ENCODE measurements around the gene HOXD1. TPM values are rescaled to one million over a fixed set of nuclear protein-coding genes. Genes with fewer than 3 reads are reported as not detected.

HOXD1 gene
- total and polyA plus RNA-seq, 2 of the 4 experiments (the other 2 are of a cell fraction) = not detected

GRCh38 chr2:176188774-176189680 lies 559 bp downstream of the HOXD1 start:
- Histone ChIP-seq H3K79me1 (ENCODE audit: low read depth in 1 of 2, low read length in 2 of 2) (no peaks in the 10 kb centered on the region), H3K56ac (ENCODE audit: extremely low read depth, insufficient read depth, low read length) (no peak overlapping the region), H3K18ac (ENCODE audit: low read depth, low read length) (no peak overlapping the region), H4K91ac (ENCODE audit: insufficient read depth, low read depth, low read length) (no peak overlapping the region), H2AK9ac (replicated peaks; ENCODE audit: low read depth, low read length, poor library complexity) (no peak overlapping the region), H3K23ac (ENCODE audit: low read depth, low read length) (no peak overlapping the region), H3K4me2 (ENCODE audit: low read depth, low read length) (peak overlapping the region; percentile 48; the same call in 1 of the 2 replicates), H2BK15ac (ENCODE audit: low read depth, low read length) (no peak overlapping the region), H3K14ac (replicated peaks; ENCODE audit: low read depth, low read length) (no peak overlapping the region), H2BK5ac (ENCODE audit: low read depth, low read length, poor library complexity, severe bottlenecking) (no peak overlapping the region), H3K4me1 (ENCODE audit: control insufficient read depth, insufficient read depth, low read length) (peaks cover 2% of the 10 kb centered on the region; the same call in 1 of the 2 replicates), H3K36me3 (ENCODE audit: control insufficient read depth, insufficient read depth, low read length) (no peaks in the 10 kb centered on the region), H2AK5ac (ENCODE audit: low read depth, low read length) (no peak overlapping the region), H4K8ac (ENCODE audit: low read depth in 2 of 2, low read length in 2 of 2) (no peak overlapping the region), H4K20me1 (ENCODE audit: insufficient read depth, low read length) (no peaks in the 10 kb centered on the region), H3K9me3 (ENCODE audit: control insufficient read depth, insufficient read depth, low read length) (peaks cover 11% of the 10 kb centered on the region), H3K4me3 (ENCODE audit: insufficient read depth, low read depth, low read length) (0 out of 2 replicates have a peak overlapping the region, but pooled peaks have one; percentile 50), H3K9me1 (ENCODE audit: insufficient read depth, low read length) (no peaks in the 10 kb centered on the region), H3K27me3 (ENCODE audit: control insufficient read depth, insufficient read depth, low read length) (peaks cover 51% of the 10 kb centered on the region), H2AFZ (replicated peaks; ENCODE audit: low read length, poor library complexity) (peak overlapping the region; percentile 68), H2BK120ac (ENCODE audit: low read depth, low read length) (no peak overlapping the region), H2BK20ac (ENCODE audit: low read depth, low read length) (no peak overlapping the region), H3K4ac (ENCODE audit: low read depth, low read length) (no peak overlapping the region), H4K5ac (ENCODE audit: low read depth, low read length) (no peak overlapping the region), H3K27ac (ENCODE audit: insufficient read depth, low read length) (no peak overlapping the region), H3K9ac (ENCODE audit: low read depth, low read length) (no peak overlapping the region)
- POLR2A ChIA-PET (ENCODE audit: unreplicated experiment) = no interaction called here
- BruUV-seq (replicated peaks) = no TSS peak
- no peak for DNase-seq
- TF ChIP-seq SMC3 (IDR thresholded peaks at IDR 0.05; ENCODE audit: low read depth, low read length) (no peak), RFX5 (IDR thresholded peaks at IDR 0.05; ENCODE audit: low read depth, low read length) (no peak), USF2 (IDR thresholded peaks at IDR 0.05; ENCODE audit: low read depth, low read length) (no peak), NFE2L2 (IDR thresholded peaks at IDR 0.05; ENCODE audit: low read depth, low read length) (no peak)
- WGBS, 2 experiments (ENCODE audit: extremely low coverage in 2 of 2, insufficient read length in 1 of 2) = 5% methylated on average over 44 of the region's 98 CpGs; no CpG with 5 or more reads in 1 of the 2 experiments
- in situ Hi-C loops (cut with MboI; ENCODE audit: low sequenced_read_pairs) = no loop called here
- CTCF ChIA-PET = no interaction called here
- ATAC-seq (ENCODE audit: low read depth) = no peak
- dilution Hi-C loops (cut with HindIII; ENCODE audit: low sequenced_read_pairs, unreplicated experiment) = no loop called here
- intact Hi-C loops (cut with micrococcal nuclease) = no loop called here

All from IMR-90 (cell line).